NCI-H2196 treated with DMSO at 0.1 percent for 48 hours (cell line): ENCODE results near the gene RETREG3.
A peak's percentile ranks its signal among the peaks of the same experiment; 100 is the strongest.
"Not testable (repeated sequence)": the region's sequence is repeated elsewhere in the genome, so short reads cannot be mapped to it uniquely, and the experiment has no call there.

Experiments
- DNase-seq: peaks from one replicate; lab custom pipeline; 2025; ENCODE audit not compliant: unreplicated experiment; lab: John Stamatoyannopoulos, UW

RETREG3 gene

DNA sequence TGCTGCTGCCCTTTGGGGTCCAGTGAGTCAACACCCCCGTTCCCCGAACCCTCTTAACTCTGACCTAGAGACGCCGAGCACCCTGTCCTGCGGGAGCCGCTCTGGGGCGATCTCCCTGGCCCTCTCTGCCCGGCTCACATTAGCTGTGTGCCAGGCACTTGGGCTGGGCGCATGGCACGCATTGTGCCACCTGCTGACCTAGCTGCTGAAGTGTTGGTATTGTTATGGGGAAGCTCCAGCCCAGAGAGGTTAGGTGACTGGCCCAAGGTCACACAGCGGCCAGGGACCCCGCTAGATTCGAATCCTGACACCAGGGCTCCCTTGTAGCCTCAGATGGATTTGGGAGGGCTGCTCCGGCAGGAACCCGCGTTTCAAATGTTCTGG, 55.3 kb downstream of the RETREG3 start:
- no peak for DNase-seq

DNA sequence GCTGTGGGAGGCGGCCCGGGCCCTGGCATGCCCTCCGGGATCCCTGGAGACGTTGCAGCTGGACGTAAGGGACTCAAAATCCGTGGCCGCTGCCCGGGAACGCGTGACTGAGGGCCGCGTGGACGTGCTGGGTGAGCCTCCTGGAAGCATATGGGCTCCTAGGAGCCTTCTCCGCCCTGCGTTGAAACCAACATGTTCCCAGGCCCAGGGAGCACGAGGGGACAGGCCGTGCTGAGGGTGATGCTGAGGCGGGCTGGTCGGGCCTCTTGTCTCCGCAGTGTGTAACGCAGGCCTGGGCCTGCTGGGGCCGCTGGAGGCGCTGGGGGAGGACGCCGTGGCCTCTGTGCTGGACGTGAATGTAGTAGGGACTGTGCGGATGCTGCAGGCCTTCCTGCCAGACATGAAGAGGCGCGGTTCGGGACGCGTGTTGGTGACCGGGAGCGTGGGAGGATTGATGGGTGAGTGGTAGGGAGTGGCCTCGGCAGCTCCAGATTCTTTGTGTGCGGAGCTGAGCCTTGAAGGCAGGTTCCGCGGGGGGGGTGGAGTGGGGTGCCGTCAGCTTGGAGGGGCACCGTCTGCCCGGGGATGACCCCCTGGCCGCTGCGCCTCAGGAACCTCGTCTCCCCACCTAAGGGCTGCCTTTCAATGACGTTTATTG, 55.9 kb downstream of the RETREG3 start:
- DNase-seq, result no peak

DNA sequence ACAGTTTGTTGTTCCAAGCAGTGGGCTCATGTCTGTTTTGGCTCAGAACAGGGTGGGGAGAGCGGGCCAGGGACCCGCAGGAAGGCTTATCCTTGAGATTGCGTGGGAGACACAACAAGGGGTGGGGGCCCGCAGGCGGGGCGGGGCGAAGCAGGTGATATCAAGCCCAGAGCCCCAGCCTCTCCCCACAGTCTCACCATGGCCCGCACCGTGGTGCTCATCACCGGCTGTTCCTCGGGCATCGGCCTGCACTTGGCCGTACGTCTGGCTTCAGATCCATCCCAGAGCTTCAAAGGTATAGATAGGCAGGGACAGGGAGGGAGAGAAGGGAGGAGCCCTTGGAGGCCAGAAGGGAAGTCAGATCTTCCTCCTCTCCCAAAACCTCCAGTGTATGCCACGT, 56.4 kb downstream of the RETREG3 start, which contains the start of gene HSD17B1:
TSS of gene HSD17B1 (plus strand) at position 188 of the 400 bp plus-strand sequence. CDS start at position 199, 11 bp downstream.
- DNase-seq, result not testable (repeated sequence)

DNA sequence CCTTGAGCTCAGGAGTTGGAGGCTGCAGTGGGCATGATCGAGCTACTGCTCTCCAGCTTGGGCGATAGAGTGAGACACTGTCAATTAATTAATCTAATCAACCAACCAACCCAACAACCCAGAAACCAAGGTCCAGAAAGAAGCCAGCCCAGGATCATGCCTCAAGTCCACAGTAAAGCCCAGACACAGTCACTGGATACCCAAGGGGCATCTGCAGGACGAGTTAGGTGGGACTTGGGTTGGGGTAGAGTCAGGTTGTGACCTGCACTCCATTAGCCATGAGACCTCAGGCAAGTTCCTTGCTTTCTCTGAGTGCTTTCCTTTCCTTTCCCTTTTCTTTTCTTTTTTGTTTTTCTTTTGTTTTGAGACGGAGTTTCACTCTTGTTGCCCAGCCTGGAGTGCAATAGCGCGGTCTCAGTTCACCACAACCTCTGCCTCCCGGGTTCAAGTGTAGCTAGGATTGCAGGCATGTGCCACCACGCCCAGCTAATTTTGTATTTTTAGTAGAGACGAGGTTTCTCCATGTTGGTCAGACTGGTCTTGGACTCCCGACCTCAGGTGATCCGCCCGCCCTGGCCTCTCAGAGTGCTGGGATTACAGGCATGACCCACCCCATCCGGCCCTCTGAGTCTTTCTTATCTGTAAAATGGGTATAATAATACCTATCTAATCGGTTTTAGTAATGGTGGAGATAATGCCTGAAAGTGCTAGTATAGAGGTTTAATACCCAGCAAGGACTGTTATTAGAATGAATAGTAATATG, 60.0 kb downstream of the RETREG3 start:
- DNase-seq, result no peak

DNA sequence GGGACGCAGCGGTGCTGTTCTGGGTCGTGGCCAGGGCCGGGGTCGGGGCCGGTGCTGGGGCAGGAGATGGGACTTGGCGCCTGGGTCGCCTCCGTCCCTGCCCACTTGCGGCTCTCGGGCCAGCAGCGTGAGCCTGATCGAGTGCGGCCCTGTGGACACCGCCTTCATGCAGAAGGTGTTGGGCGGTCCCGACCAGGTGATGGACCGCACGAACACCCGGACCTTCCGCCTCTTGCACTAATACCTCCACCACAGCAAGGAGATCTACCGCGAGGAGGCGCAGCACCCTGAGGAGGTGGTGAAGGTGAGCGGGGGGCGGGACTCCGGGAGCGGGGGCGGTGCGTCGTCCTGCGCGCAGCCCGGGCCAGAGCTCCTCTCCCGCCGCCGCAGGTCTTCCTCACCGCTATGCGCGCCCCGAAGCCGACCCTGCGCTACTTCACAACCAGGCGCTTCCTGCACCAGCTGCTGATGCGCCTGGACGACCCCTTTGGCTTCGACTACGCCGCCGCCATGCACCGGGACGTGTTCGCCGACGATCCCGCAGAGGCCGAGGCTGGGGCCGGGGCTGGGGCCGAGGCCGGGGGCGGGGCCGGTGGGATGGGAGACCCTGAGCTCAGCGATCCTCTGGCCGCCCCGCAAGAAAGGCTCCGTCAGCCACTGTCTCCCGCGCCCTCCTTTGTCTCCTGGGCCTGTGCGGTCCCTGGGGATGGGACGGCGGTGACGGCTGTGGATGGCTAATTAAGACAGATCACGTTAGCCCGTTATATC, 60.9 kb downstream of the RETREG3 start:
- DNase-seq, result no peak

DNA sequence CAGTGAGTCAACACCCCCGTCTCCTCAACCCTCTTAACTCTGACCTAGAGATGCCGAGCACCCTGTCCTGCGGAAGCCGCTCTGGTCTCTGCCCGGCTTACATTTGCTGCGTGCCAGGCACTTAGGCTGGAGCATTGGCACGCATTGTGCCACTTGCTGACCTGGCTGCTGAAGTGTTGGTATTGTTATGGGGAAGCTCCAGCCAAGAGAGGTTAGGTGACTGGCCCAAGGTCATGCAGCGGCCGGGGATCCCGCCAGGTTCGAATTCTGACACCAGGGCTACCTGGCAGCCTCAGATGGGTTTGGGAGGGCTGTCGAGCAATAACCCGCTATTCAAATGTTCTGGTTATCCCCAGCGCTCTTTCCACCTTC, 61.5 kb downstream of the RETREG3 start:
- no peak for DNase-seq

DNA sequence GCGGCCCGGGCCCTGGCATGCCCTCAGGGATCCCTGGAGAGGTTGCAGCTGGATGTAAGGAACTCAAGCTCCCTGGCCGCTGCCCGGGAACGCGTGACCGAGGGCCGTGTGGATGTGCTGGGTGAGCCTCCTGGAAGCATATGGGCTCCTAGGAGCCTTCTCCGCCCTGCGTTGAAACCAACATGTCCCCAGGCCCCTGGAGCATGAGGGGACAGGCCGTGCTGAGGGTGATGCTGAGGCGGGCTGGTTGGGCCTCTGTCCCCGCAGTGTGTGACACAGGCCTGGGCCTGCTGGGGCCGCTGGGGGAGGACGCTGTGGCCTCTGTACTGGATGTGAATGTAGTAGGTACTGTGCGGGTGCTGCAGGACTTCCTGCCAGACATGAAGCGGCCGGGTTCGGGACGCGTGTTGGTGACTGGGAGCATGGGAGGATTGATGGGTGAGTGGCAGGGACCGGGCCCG, 62.1 kb downstream of the RETREG3 start:
- DNase-seq, result no peak

DNA sequence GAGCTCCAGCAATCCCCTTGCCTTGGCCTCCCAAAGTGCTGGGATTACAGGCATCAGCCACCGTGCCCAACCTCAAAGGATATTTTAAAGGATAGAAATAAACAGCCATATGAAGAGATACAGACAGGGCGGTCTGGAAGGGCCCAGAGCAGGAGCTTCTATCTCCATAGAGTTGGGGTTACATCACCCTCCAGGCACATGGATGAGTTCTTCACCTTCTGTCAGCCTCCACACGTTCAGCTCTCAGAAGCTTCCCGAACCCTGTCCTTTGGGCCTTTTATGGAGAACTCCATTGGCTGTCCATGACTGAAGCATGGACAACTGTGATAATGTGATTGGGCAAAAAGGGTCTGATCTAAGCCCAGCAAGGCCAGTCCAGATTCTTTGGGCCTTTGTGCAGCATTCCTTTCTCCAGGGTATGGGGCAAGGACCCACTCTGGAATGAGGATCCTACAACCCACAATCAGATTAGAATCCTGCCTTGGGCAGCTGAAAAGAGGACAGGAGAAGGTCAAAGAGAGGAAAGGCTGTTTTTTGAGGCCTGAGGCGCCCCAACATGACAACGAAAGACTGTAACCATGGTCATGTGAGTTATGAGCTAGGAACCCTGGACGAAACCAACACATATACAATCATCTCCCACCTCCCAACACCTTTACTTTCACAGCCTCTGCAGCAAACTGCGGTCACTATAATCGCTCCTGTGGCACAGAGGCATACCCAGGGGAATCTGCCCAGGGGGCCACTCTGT, 63.2 kb downstream of the RETREG3 start:
- not testable (repeated sequence) for DNase-seq

DNA sequence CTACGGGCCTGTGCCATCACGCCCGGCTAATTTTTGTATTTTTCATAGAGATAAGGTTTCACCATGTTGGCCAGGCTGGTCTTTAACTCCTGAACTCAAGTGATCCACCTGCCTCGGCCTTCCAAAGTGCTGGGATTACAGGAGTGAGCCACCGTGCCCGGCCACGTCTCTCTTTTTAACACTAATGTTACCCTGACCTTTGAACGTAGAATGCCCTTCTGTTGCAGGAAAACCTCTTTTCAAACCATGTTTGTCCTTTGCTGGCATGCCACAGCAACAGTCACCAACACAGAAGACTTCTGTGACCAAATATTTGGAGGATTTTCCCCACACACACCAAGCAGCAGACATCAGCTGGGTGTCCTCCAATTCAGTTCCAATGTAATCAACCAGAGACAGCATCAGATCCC, 64.3 kb downstream of the RETREG3 start:
- no peak for DNase-seq

DNA sequence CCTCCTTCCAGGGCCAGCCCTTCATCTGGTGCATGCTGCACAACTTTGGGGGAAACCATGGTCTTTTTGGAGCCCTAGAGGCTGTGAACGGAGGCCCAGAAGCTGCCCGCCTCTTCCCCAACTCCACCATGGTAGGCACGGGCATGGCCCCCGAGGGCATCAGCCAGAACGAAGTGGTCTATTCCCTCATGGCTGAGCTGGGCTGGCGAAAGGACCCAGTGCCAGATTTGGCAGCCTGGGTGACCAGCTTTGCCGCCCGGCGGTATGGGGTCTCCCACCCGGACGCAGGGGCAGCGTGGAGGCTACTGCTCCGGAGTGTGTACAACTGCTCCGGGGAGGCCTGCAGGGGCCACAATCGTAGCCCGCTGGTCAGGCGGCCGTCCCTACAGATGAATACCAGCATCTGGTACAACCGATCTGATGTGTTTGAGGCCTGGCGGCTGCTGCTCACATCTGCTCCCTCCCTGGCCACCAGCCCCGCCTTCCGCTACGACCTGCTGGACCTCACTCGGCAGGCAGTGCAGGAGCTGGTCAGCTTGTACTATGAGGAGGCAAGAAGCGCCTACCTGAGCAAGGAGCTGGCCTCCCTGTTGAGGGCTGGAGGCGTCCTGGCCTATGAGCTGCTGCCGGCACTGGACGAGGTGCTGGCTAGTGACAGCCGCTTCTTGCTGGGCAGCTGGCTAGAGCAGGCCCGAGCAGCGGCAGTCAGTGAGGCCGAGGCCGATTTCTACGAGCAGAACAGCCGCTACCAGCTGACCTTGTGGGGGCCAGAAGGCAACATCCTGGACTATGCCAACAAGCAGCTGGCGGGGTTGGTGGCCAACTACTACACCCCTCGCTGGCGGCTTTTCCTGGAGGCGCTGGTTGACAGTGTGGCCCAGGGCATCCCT, 65.7 kb downstream of the RETREG3 start:
- no peak for DNase-seq

DNA sequence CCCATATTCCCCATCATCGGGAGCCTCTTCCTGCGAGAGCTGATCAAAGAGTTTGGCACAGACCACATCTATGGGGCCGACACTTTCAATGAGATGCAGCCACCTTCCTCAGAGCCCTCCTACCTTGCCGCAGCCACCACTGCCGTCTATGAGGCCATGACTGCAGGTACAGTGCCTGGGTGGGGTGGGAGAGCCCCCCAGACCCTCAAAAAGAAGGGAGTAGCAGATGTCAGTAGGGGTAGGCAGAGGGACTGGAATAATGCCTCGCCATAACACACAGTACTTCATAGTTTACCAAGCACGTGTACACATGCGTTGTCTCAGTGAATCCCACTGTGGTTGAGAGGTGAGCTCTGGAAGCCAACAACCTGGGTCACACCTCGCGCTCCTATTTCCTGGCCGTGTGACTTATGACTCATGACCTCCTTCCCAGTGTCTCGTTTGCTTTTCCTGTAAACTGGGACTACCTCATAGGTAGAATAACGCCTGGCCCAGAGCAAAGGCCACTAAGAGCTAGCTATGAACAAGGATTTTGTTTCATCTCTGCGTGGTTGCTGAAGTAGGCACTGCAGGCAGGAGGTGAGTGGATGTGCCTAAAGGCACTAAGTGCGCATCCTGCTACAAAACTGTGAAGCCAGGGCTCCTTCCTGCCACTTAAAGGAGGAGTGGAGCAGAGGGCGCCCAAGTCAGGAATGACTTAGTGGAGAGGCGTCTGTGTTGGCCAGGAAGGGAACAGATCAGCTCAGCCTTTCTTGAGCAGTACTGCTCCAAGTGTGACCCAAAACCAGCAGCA, 67.9 kb downstream of the RETREG3 start:
- DNase-seq, result peak; percentile 12

DNA sequence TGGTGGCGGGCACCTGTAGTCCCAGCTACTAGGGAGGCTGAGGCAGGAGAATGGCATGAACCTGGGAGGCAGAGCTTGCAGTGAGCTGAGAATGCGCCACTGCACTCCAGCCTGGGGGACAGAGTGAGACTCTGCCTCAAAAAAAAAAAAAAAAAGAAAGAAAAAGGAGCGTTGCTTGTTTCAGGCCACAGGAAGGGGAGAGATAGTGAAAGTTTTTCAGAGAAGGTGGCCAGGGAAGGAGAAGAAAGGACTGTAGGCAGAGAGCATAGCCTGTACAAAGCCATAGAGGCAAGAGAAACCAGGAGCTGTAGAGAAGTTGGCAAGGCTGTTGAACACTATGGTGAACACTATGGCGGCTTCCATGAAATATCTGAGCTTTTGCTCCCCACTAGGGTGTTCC, 68.6 kb downstream of the RETREG3 start:
- not testable (repeated sequence) for DNase-seq

DNA sequence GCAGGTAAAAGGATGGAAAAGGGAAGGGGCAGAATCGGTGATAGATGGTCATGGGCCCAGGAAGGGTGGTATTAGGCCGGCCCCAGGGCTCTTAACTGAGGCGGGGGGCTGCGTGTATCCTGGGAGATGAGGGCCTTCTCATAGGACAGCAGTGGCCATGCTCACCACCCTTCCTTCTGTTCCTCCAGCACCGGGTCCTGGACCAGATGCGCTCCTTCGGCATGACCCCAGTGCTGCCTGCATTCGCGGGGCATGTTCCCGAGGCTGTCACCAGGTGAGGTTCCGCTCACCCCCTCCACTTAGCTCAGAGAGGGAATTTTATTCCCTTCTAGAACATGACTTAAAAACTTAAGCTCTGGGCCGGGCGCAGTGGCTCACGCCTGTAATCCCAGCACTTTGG, 70.7 kb downstream of the RETREG3 start:
- no peak for DNase-seq

DNA sequence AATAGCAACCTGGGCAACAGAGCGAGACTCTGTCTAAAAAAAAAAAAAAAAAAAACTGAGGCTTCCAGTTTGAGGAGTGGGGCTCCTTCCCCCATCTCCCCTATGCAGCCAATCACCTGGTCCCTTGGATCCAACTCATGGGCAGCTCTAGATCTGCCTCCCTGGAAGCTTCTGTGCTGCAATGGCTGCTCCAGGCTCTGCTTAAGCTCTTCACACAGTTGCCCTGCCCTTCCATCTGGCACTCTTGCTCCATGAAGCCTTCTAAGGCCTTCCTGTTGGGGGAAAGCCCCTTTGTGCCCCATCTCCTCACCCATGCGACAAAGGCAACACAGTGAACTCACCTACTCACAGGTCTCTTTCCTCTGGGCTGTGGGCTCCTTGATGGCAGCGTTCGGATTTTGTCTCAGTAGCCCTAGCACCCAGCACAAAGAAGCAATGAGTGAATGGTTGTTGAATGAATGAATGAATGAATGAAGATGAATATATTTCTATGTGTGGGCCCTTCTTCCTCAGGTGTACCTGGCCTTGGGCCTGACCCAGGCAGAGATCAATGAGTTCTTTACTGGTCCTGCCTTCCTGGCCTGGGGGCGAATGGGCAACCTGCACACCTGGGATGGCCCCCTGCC, 71.2 kb downstream of the RETREG3 start:
- no peak for DNase-seq

DNA sequence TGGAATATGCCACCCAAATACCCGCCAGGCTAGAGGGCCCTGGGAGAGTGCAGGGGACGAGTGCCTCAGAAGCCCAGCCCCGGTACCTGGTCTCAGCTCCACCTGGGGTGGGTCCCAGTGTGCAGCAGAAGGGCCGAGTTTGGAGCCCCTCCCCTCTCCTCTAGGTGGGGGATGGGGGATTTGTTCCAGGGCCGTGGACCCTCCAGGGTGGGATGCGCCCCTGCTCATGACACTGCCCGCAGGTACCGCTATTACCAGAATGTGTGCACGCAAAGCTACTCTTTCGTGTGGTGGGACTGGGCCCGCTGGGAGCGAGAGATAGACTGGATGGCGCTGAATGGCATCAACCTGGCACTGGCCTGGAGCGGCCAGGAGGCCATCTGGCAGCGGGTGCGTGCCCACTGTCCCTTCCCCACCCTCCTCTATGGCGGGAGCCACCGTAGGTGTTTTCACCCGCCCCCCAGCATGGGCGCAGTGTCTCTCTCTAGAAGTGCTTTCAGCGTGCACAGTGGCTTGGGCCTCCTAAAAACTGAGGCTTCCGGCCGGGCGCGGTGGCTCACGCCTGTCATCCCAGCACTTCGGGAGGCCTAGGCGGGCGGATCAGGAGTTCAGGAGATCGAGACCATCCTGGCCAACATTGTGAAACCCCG, 71.9 kb downstream of the RETREG3 start:
- no peak for DNase-seq

DNA sequence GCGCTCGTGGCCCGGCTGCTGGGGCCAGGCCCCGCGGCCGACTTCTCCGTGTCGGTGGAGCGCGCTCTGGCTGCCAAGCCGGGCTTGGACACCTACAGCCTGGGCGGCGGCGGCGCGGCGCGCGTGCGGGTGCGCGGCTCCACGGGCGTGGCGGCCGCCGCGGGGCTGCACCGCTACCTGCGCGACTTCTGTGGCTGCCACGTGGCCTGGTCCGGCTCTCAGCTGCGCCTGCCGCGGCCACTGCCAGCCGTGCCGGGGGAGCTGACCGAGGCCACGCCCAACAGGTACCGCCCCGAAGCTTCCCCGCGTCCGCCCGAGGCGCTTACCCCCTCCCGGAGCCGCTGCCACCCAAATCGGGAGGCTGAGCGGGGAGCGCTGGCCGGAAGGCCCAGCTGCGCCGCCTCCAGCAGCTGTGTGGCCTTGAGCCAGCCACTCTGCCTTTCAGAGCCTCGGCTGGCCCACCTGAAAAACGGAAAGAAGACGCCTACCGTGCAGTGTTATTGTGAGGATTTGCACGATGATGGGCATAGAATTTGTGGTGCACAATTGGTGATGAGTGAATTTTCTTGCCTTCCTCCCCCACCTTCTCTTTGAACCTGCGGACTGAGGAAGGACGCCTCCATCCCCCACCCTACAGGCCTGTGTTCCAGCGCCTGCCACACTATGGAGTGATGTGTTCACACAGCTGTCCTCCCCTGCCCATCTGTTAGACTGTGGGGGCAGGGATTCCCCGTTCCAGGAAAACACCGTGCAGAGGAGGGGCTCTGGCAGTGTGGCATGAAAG, 72.6 kb downstream of the RETREG3 start:
- DNase-seq, result peak; percentile 58

DNA sequence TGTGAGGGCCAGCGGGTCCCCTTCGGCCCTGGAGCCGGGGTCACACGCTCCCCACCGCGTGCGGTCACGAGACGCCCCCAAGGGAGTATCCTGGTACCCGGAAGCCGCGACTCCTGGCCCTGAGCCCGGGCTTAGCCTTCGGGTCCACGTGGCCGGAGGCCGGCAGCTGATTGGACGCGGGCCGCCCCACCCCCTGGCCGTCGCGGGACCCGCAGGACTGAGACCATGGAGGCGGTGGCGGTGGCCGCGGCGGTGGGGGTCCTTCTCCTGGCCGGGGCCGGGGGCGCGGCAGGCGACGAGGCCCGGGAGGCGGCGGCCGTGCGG, 73.2 kb downstream of the RETREG3 start, which contains the start of gene NAGLU:
TSS of gene NAGLU (plus strand) at position 194 of the 324 bp plus-strand sequence. CDS start at position 226, 32 bp downstream.
- DNase-seq, result peak; percentile 19
